ENCODE results near the gene EIF3L.

EIF3L gene

GRCh38 chr22:37905534-37906363 is 56.5 kb downstream of the EIF3L start, which contains the start of gene MICALL1:
Gene MICALL1 (plus strand): TSS chr22:37906297. CDS start chr22:37906423, 126 bp downstream.
- peak; percentile 79 for DNase-seq (ENCODE audit: low spot score)

- DNase-seq (ENCODE audit: low spot score) = no peak
Observed at GRCh38 chr22:37906364-37907008, 57.3 kb downstream of the EIF3L start.

GRCh38 chr22:37907036-37907954 is 58.1 kb downstream of the EIF3L start:
- peak; percentile 66 for DNase-seq (ENCODE audit: low spot score)

GRCh38 chr22:37909766-37910165 is 60.5 kb downstream of the EIF3L start:
- no peak for DNase-seq (ENCODE audit: low spot score)

GRCh38 chr22:37910890-37911672 is 61.9 kb downstream of the EIF3L start:
- no peak for DNase-seq (ENCODE audit: low spot score)

GRCh38 chr22:37911697-37912096 is 62.5 kb downstream of the EIF3L start:
- DNase-seq (ENCODE audit: low spot score) = no peak

- DNase-seq (ENCODE audit: low spot score) = no peak
Observed at GRCh38 chr22:37912171-37912570, 63.0 kb downstream of the EIF3L start.

- no peak for DNase-seq (ENCODE audit: low spot score)
Observed at GRCh38 chr22:37913233-37913721, 64.1 kb downstream of the EIF3L start.

- no peak for DNase-seq (ENCODE audit: low spot score)
Observed at GRCh38 chr22:37916311-37916710, 67.1 kb downstream of the EIF3L start.

GRCh38 chr22:37917874-37918548 is 68.8 kb downstream of the EIF3L start:
- DNase-seq (ENCODE audit: low spot score) = no peak

- no peak for DNase-seq (ENCODE audit: low spot score)
Observed at GRCh38 chr22:37918580-37919270, 69.5 kb downstream of the EIF3L start.

GRCh38 chr22:37920126-37920525 is 70.9 kb downstream of the EIF3L start:
- no peak for DNase-seq (ENCODE audit: low spot score)

- no peak for DNase-seq (ENCODE audit: low spot score)
Observed at GRCh38 chr22:37922191-37922590, 73.0 kb downstream of the EIF3L start.

- DNase-seq (ENCODE audit: low spot score) = no peak
Observed at GRCh38 chr22:37923927-37924326, 74.7 kb downstream of the EIF3L start.

- DNase-seq (ENCODE audit: low spot score) = no peak
Observed at GRCh38 chr22:37924386-37925065, 75.3 kb downstream of the EIF3L start.

- DNase-seq (ENCODE audit: low spot score) = peak; percentile 63
Observed at GRCh38 chr22:37925330-37925729, 76.1 kb downstream of the EIF3L start.

- DNase-seq (ENCODE audit: low spot score) = no peak
Observed at GRCh38 chr22:37925767-37926166, 76.5 kb downstream of the EIF3L start.

GRCh38 chr22:37926358-37926757 is 77.1 kb downstream of the EIF3L start:
- no peak for DNase-seq (ENCODE audit: low spot score)
